ENCODE results near the gene ARL15.
"Not testable (repeated sequence)": the region's sequence is repeated elsewhere in the genome, so short reads cannot be mapped to it uniquely, and the experiment has no call there.

Gene ARL15

GRCh38 chr5:54091307-54092130, 218.9 kb downstream of the ARL15 start:
- no peak for DNase-seq (ENCODE audit: low spot score)

GRCh38 chr5:54090495-54091120, 219.8 kb downstream of the ARL15 start:
- peak; percentile 6 for DNase-seq (ENCODE audit: low spot score)

- no peak for DNase-seq (ENCODE audit: low spot score)
These were observed 222.3 kb downstream of the ARL15 start for GRCh38 chr5:54088081-54088480.

DNA sequence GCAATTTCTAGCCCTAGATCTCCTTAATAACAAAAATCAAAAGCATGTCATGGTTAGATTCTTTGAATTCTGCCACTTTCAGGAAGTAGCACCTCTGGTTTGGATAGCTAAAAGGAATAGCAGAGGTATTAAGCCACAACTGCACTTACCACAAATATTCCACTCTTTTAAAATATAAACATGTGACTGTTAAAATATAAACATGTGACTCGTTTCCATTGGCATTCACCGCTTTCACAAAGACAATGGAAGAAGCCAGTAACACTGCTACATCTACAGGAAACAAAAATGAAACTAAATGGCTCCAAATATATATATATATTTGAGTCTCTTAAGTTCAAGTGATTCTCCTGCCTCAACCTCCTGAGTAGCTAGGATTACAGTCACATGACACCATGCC, 222.9 kb downstream of the ARL15 start:
- no peak for DNase-seq (ENCODE audit: low spot score)

- no peak for DNase-seq (ENCODE audit: low spot score)
These were observed 224.2 kb downstream of the ARL15 start for GRCh38 chr5:54086191-54086590.

GRCh38 chr5:54084696-54085095, 225.7 kb downstream of the ARL15 start:
- no peak for DNase-seq (ENCODE audit: low spot score)

GRCh38 chr5:54083851-54084250, 226.5 kb downstream of the ARL15 start:
- DNase-seq (ENCODE audit: low spot score) = no peak

- no peak for DNase-seq (ENCODE audit: low spot score)
These were observed 227.1 kb downstream of the ARL15 start for GRCh38 chr5:54083245-54083644.

- DNase-seq (ENCODE audit: low spot score) = no peak
These were observed 229.0 kb downstream of the ARL15 start for GRCh38 chr5:54081415-54081814.

- no peak for DNase-seq (ENCODE audit: low spot score)
These were observed 229.5 kb downstream of the ARL15 start for GRCh38 chr5:54080831-54081230.

DNA sequence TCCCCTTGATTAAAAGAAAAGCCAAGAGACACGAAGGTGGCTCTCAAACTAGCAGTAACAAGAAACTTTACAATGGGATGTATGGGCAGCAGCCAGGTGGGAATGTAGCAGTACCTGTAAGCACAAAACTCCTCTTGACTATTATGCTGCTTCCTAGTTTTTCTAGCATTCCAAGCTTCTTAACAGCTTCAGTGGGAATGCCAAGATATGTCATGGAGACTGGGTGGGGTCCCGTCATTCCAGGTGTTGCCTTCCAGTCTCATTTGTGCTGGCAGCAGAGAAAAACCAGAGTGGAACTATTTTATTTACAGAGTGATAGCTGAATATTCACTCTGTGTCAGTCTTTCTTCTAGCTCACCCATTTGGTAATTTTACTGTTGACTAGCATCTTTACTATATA, 236.6 kb downstream of the ARL15 start:
- no peak for DNase-seq (ENCODE audit: low spot score)

GRCh38 chr5:54073131-54073530, 237.2 kb downstream of the ARL15 start:
- DNase-seq (ENCODE audit: low spot score) = no peak

GRCh38 chr5:54066433-54066832, 243.9 kb downstream of the ARL15 start:
- no peak for DNase-seq (ENCODE audit: low spot score)

GRCh38 chr5:54063817-54064216, 246.6 kb downstream of the ARL15 start:
- no peak for DNase-seq (ENCODE audit: low spot score)

DNA sequence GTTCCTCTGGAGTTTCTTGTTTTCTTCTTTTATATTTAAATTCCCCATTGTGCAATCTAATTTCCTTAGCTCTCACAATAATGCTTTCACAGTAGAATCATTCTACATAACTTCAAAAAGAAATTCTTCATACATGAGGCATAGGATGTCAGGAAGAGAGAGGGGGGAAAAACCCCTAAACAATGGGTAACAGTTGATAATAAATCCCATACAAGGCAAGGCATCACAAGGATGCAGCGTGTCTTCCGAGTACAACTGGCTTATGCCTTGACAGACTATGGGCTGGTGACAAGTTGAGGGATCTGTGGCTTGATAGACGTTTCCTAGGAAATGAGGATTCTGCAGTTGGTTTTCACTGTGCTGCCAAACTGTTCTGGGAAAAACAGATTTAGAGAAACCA, 247.4 kb downstream of the ARL15 start:
- no peak for DNase-seq (ENCODE audit: low spot score)

GRCh38 chr5:54060919-54061318, 249.5 kb downstream of the ARL15 start:
- not testable (repeated sequence) for DNase-seq (ENCODE audit: low spot score)

GRCh38 chr5:54049963-54050362, 260.4 kb downstream of the ARL15 start:
- DNase-seq (ENCODE audit: low spot score) = no peak

DNA sequence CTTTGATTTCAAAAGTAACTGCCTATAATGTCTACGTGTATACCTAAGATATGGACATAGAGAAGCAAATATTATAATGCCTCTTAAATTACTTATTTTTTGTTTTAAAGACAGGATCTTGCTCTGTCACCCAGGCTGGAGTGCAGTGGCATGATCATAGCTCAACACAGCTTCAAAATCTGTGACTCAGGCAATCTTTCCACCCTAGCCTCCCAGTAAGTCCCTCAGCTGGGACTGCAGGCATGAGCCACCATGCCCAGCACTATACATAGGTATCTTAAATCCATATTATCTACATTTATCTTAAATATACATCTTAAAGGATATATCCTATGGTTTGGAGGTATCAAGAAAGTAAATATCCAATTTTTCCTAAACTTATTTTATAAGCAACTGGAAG, 261.2 kb downstream of the ARL15 start:
- DNase-seq (ENCODE audit: low spot score) = no peak

- DNase-seq (ENCODE audit: low spot score) = no peak
These were observed 265.1 kb downstream of the ARL15 start for GRCh38 chr5:54045077-54045792.

- DNase-seq (ENCODE audit: low spot score) = not testable (repeated sequence)
These were observed 266.1 kb downstream of the ARL15 start for GRCh38 chr5:54044276-54044675.

DNA sequence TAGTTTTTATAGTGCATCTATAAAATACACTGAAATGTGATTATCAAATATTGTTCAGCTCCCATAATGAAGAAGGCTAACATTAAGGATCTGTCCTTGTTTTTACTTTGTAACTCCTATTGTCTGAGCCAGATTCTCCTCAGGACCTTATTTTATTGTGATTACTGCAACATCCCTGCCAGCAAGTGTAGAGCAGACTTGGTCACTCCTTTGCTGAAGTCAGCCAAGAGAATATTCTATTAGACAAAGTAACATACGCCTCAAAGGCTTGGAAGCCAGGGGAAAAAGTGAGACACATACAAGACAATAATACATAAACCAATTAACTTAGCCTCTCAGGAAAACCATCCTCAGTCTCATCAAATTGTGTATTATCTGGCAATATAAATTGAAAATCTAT, 269.6 kb downstream of the ARL15 start:
- no peak for DNase-seq (ENCODE audit: low spot score)

- no peak for DNase-seq (ENCODE audit: low spot score)
These were observed 270.4 kb downstream of the ARL15 start for GRCh38 chr5:54040018-54040417.

- DNase-seq (ENCODE audit: low spot score) = no peak
These were observed 273.2 kb downstream of the ARL15 start for GRCh38 chr5:54037205-54037604.
